Glutamatergic neuron (in vitro differentiated cells): ENCODE measurements around the gene CTCFL. TPM values are rescaled to one million over a fixed set of nuclear protein-coding genes. Genes with fewer than 3 reads are reported as not detected.
"Not testable (repeated sequence)": the region's sequence is repeated elsewhere in the genome, so short reads cannot be mapped to it uniquely, and the experiment has no call there.

ENCODE experiments used
- DNase-seq: peaks from one replicate; pipeline ENCODE4 v3.0.0; 2022
- H3K27ac Mint-ChIP-seq: one replicate; pipeline ENCODE4 v1.8.0; 2020; ENCODE audit warnings: mild to moderate bottlenecking, mixed read lengths, inconsistent platforms; ENCODE audit not compliant: unreplicated experiment
- H3K27me3 Mint-ChIP-seq: one replicate; pipeline ENCODE4 v1.8.0; 2020; ENCODE audit warnings: mild to moderate bottlenecking, moderate library complexity, mixed read lengths, inconsistent platforms; ENCODE audit not compliant: unreplicated experiment
- H3K36me3 Mint-ChIP-seq: one replicate; pipeline ENCODE4 v1.8.0; 2020; ENCODE audit warnings: mild to moderate bottlenecking, mixed read lengths, inconsistent platforms; ENCODE audit not compliant: unreplicated experiment
- H3K4me1 Mint-ChIP-seq: one replicate; pipeline ENCODE4 v1.8.0; 2020; ENCODE audit warnings: mild to moderate bottlenecking, low read depth, mixed read lengths, inconsistent platforms; ENCODE audit not compliant: unreplicated experiment
- H3K4me3 Mint-ChIP-seq: one replicate; pipeline ENCODE4 v1.8.0; 2020; ENCODE audit warnings: mild to moderate bottlenecking, mixed read lengths, inconsistent platforms; ENCODE audit not compliant: unreplicated experiment
- H3K9me3 Mint-ChIP-seq: one replicate; pipeline ENCODE4 v1.8.0; 2020; ENCODE audit warnings: mild to moderate bottlenecking, moderate library complexity, mixed read lengths, inconsistent platforms; ENCODE audit not compliant: unreplicated experiment
- total RNA-seq: library from RNA; stranded (reverse); fragmentation: NEBNext Ultra II Directional; extraction: Animal tissue kit (Norgen Biotek cat#: 25700); gene quantifications from one replicate; pipeline ENCODE4 v1.2.1, GENCODE V29; 2021; ENCODE audit not compliant: unreplicated experiment
- TF ChIP-seq, protein P1 (sequence below): fragments of 200-600 bp; sonication (generic); IDR thresholded peaks from one replicate; pipeline ENCODE4 v1.5.0; 2021; ENCODE audit not compliant: partially characterized antibody, unreplicated experiment

Gene CTCFL
- total RNA-seq, 1 donor from 2014 or later: not detected

DNA sequence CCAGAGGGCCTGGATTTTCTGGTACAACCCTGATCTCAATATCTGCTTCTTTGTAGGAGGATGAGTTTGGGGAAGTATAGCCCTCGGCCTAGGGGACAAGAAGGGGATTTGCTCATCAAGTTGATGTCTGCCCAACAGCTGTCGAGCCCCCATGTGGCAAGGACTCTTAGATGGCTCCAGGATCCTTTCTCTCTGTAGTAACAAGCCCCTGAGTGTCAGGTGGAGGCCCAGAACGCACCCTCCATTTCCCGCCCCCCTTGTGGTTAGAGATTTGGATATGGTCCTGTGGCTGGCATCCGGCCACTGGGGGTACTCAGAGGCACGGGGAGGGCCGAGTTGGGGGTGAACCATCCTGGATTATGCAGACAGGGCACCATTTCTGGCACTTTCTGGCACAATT lies 50.1 kb downstream of the CTCFL start:
- peaks cover 15% of the 10 kb centered on the region for H3K4me1 Mint-ChIP-seq
- no peak for DNase-seq

DNA sequence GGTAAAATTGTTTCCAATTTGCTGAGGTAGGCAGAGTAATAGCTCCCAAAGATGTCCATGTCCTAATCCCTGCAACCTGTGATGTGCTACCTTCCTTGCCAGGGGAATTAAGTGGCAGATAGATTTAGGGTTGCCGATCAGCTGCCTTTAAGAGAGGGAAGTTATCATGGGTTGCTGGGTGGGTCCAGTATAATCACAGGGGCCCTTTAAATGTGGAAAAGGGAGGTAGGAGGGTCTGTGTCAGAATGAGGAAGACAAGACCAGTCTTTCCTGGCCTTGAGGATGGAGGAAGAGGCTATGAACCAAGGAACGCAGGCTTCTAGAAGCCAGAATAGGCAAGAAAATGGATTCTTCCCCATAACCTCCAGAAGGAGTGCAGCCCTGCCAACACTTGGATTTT lies 50.7 kb downstream of the CTCFL start:
- no peak overlapping the region for H3K27ac Mint-ChIP-seq
- TF ChIP-seq, protein P1, sequence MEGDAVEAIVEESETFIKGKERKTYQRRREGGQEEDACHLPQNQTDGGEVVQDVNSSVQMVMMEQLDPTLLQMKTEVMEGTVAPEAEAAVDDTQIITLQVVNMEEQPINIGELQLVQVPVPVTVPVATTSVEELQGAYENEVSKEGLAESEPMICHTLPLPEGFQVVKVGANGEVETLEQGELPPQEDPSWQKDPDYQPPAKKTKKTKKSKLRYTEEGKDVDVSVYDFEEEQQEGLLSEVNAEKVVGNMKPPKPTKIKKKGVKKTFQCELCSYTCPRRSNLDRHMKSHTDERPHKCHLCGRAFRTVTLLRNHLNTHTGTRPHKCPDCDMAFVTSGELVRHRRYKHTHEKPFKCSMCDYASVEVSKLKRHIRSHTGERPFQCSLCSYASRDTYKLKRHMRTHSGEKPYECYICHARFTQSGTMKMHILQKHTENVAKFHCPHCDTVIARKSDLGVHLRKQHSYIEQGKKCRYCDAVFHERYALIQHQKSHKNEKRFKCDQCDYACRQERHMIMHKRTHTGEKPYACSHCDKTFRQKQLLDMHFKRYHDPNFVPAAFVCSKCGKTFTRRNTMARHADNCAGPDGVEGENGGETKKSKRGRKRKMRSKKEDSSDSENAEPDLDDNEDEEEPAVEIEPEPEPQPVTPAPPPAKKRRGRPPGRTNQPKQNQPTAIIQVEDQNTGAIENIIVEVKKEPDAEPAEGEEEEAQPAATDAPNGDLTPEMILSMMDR: no peak
- H3K4me1 Mint-ChIP-seq: peaks cover 17% of the 10 kb centered on the region

More for the DNA sequence above, 50.1 kb downstream of the CTCFL start:
- H3K27ac Mint-ChIP-seq: no peak overlapping the region
- peaks cover 5% of the 10 kb centered on the region for H3K9me3 Mint-ChIP-seq
- no peak overlapping the region for H3K4me3 Mint-ChIP-seq
- no peaks in the 10 kb centered on the region for H3K36me3 Mint-ChIP-seq
- TF ChIP-seq, protein P1: no peak
- H3K27me3 Mint-ChIP-seq: peaks cover 2% of the 10 kb centered on the region

DNA sequence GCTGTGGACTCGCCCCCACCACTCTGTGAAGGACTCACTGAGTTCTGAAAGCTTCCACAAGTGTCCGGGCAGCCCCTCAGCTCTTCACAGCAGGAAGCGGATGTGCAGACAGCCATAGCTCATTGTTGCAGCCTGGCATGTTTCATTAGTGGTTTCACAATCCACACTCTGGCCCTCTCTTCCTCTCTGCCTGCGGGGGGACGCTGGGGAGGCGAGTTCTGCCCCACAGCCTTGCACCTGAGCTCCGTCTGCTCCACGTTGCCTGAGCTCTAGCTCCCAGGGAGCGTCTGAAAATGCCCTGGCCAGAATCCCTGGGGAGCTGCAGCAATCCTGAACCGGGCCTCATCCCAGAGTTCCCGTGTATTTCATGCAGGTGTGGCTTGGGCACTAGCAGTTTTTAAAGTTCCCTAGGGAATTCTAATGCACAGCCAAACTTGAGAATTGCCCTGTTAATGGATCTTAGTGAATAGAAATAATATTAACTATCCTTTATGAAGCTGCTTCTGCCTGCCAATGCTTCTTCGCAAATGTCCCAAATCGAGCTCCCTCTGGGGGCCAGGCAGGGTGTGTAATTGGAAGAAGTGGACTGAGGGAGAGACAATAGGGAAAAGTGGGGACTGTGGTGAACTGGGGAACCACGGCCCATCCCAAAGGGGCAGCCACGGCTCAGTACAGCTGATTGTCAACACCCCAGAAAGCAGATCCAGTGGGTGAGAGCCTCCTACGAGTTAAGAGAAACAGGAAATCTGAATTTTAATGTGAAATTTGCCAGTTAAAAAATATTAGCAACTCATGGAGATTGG lies 51.5 kb downstream of the CTCFL start:
- H3K9me3 Mint-ChIP-seq: peaks cover 5% of the 10 kb centered on the region

More for the DNA sequence above, 50.7 kb downstream of the CTCFL start:
- no peak overlapping the region for H3K4me3 Mint-ChIP-seq
- H3K9me3 Mint-ChIP-seq: peaks cover 5% of the 10 kb centered on the region
- H3K27me3 Mint-ChIP-seq: peaks cover 2% of the 10 kb centered on the region
- no peaks in the 10 kb centered on the region for H3K36me3 Mint-ChIP-seq
- no peak for DNase-seq

DNA sequence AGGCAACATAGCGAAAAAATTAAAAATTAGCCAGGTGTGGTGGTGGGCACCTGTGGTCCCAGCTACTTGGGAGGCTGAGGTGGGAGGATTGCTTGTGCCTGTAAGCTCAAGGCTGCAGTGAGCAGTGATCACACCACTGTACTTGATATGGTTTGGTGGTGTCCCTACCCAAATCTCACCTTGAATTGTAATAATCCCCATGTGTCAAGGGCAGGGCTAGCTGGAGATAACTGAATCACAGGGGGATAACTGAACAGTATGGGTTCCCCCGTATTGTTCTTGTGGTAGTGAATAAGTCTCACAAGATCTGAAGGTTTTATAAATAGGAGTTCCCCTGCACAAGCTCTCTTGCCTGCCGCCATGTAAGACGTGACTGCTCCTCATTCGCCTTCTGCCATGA lies 52.5 kb downstream of the CTCFL start:
- H3K4me1 Mint-ChIP-seq: peaks cover 21% of the 10 kb centered on the region
- DNase-seq, H3K36me3 Mint-ChIP-seq: not testable (repeated sequence)

More for the DNA sequence above, 51.5 kb downstream of the CTCFL start:
- Mint-ChIP-seq H3K36me3 (no peaks in the 10 kb centered on the region), H3K4me3 (no peak overlapping the region), H3K4me1 (peaks cover 19% of the 10 kb centered on the region), H3K27ac (no peak overlapping the region), H3K27me3 (peaks cover 2% of the 10 kb centered on the region)
- TF ChIP-seq, protein P1: no peak
- peak; percentile 50 for DNase-seq

DNA sequence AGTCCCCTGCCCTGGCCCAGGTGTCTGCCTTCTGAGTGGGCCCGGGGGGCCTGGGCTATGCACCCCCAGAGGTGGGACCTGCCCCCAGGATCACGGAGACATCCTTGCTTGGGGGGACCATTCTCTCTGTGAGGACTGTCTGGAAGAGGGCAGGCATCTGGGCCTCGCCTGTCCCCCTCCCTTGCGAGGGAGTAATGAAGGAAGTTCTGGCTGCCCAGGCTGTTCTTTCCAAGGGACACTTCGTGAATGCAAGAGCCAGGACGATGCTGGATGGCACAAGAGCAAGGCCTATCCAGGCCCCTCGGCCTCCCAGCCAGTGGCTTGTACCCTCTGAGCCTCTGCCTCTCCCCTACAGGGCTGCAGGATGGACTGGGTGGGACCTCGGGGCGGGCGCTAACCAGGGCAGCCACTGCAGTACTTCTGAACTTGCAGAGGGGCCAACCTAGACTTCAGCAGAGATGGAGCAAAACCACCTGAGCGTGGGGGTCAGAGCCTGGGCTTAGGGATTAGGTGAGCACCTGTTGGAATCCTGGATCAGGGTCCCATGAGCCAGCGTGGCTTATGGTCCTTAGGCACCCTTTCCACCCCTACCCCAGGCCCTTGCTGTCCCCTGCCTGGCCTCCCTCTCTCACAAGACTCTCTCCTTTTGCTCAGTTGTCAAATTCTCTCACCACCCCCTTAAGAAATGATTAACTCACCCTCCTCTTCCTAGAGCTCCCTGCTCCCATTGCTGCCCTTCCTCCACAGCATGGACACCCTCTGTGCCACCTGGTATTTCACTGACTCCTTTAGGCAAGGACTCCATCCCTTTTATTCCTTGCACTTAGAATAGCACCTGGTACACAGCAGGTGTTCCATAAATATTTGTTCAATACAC lies 53.2 kb downstream of the CTCFL start:
- TF ChIP-seq, protein P1: no peak
- H3K36me3 Mint-ChIP-seq: no peaks in the 10 kb centered on the region
- H3K4me3 Mint-ChIP-seq: no peak overlapping the region
- H3K9me3 Mint-ChIP-seq: peaks cover 5% of the 10 kb centered on the region
- H3K4me1 Mint-ChIP-seq: peaks cover 21% of the 10 kb centered on the region
- H3K27me3 Mint-ChIP-seq: no peaks in the 10 kb centered on the region
- DNase-seq: no peak
- peak overlapping the region; percentile 48 for H3K27ac Mint-ChIP-seq

More for the DNA sequence above, 52.5 kb downstream of the CTCFL start:
- not testable (repeated sequence) for H3K4me3 Mint-ChIP-seq, H3K9me3 Mint-ChIP-seq, H3K27me3 Mint-ChIP-seq, H3K27ac Mint-ChIP-seq
